Gastrocnemius medialis (tissue), 4 donors: ENCODE data around the gene GNAT1. TPM values are rescaled to one million over a fixed set of nuclear protein-coding genes. Genes with fewer than 3 reads are reported as not detected.
A peak's percentile ranks its signal among the peaks of the same experiment; 100 is the strongest.

ENCODE experiments used
- ATAC-seq, 2 donors: fragments of 150-250 bp; one replicate each; pipeline ENCODE4 v1.9.1; 2016
- DNase-seq, 2 donors: peaks; one replicate each; pipeline ENCODE4 v3.0.0-alpha.2; 2019
- H3K27ac ChIP-seq, 4 donors: fragments of 200-600 bp; sonication (generic); 1 replicate in 1 of 4; 2 replicates in 3 of 4; pipeline ENCODE4 v1.5.1; 2016 to 2018; ENCODE audit warnings: mild to moderate bottlenecking in 2 of 4, moderate library complexity in 1 of 4
- H3K27me3 ChIP-seq, 3 donors: fragments of 200-600 bp; sonication (generic) in 2 of 3; 1 replicate in 1 of 3; 2 replicates in 2 of 3; pipeline versions ENCODE4 v1.5.1 to v1.6.0; 2016 to 2019; ENCODE audit warnings: mild to moderate bottlenecking in 1 of 3, moderate library complexity in 1 of 3
- H3K36me3 ChIP-seq, 2 donors: fragments of 200-600 bp; sonication (generic) in 1 of 2; one replicate each; pipeline ENCODE4 v1.5.1; 2017 to 2018
- H3K4me1 ChIP-seq, 2 donors: fragments of 200-600 bp; sonication (generic) in 1 of 2; one replicate each; pipeline ENCODE4 v1.5.1; 2016 to 2017; ENCODE audit warnings: mild to moderate bottlenecking in 2 of 2
- H3K4me3 ChIP-seq, 4 donors: fragments of 200-600 bp; sonication (generic) in 3 of 4; 1 replicate in 1 of 4; 2 replicates in 3 of 4; pipeline ENCODE4 v1.5.1; 2016 to 2019; ENCODE audit warnings: mild to moderate bottlenecking in 2 of 4
- H3K9me3 ChIP-seq, 3 donors: fragments of 200-600 bp; sonication (generic) in 2 of 3; 1 replicate in 1 of 3; 2 replicates in 2 of 3; pipeline ENCODE4 v1.5.1; 2016 to 2019
- POLR2A ChIP-seq, 2 donors: fragments of 450-650 bp; IDR thresholded peaks; one replicate each; pipeline ENCODE4 v1.6.1; 2017; ENCODE audit warnings: antibody characterized with exemption in 2 of 2, mild to moderate bottlenecking in 2 of 2, moderate library complexity in 2 of 2
- in situ Hi-C, 4 donors: fragments of 200-750 bp; cut with MboI; loops; one replicate each; pipeline versions ENCODE4 v1.15.0 to v1.8.0; 2017; ENCODE audit warnings: low sequenced_read_pairs in 4 of 4
- intact Hi-C: fragments of 100-400 bp; cut with DNase I; formaldehyde crosslinking; loops from one replicate; pipeline ENCODE4 v1.15.1; 2023; ENCODE audit warnings: low total_unique reads
- microRNA counts, 2 donors: library from miRNA; unstranded; fragments of <30 nt; microRNA quantifications; one replicate each; lab custom pipeline; 2016
- microRNA-seq, 2 donors: library from miRNA; unstranded; fragments of <30 nt; microRNA quantifications; one replicate each; pipeline ENCODE4, GENCODE V29; 2016; ENCODE audit warnings: borderline replicate concordance in 2 of 2
- total RNA-seq, 4 donors: library from RNA; depleted of rRNA; stranded (reverse); fragments of >200 nt; gene quantifications; one replicate each; pipeline versions ENCODE4 v1.1.0 to v1.2.3, GENCODE V29; 2016
- TF ChIP-seq, protein P1 (sequence below), 5 experiments: fragments of 450-650 bp in 3 of 5; fragments of 200-600 bp in 2 of 5; sonication (generic) in 2 of 5; IDR thresholded peaks in 4 of 5; conservative IDR thresholded peaks in 1 of 5; 1 replicate in 4 of 5; 2 replicates in 1 of 5; pipeline ENCODE4 v1.5.1; 2016 to 2019; ENCODE audit warnings: antibody characterized with exemption in 5 of 5, mild to moderate bottlenecking in 3 of 5, moderate library complexity in 3 of 5

GNAT1 gene
- total RNA-seq, 4 donors from 2014 or later, result not detected

DNA sequence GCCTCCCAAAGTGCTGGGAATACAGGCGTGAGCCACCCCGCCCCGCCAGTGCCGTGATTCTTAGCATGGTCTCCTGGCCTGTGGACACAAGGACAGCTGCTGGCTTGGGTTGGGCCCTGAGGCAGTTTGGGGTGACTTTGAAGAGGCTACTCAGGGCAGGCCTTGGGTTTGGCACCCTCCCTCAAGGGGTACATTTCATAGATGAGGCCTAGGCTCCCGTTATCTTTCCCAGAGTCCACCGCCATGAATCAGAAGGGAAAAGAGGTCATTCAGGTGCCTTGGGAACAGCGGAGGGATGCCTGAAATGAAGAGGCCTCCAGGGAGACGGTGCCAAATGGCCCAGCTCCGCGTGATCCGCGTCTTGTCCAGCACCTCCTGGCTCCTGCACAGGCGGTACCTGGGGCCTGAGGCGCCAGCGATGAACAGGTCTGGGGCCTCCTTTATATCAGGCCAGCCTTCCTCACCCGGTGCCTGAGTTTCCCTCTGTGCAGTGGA lies 53.9 kb downstream of the GNAT1 start:
- peaks cover 71 to 91% of the 10 kb centered on the region in 2 donors for H3K4me1 ChIP-seq
- ATAC-seq, result no peak

GRCh38 chr3:50245831-50246516 lies 54.6 kb downstream of the GNAT1 start:
- peak overlapping the region; percentile 80 to 96 (median 87) for H3K27ac ChIP-seq
- TF ChIP-seq POLR2A (IDR thresholded peaks at IDR 0.05), result no peak
- TF ChIP-seq, protein P1, sequence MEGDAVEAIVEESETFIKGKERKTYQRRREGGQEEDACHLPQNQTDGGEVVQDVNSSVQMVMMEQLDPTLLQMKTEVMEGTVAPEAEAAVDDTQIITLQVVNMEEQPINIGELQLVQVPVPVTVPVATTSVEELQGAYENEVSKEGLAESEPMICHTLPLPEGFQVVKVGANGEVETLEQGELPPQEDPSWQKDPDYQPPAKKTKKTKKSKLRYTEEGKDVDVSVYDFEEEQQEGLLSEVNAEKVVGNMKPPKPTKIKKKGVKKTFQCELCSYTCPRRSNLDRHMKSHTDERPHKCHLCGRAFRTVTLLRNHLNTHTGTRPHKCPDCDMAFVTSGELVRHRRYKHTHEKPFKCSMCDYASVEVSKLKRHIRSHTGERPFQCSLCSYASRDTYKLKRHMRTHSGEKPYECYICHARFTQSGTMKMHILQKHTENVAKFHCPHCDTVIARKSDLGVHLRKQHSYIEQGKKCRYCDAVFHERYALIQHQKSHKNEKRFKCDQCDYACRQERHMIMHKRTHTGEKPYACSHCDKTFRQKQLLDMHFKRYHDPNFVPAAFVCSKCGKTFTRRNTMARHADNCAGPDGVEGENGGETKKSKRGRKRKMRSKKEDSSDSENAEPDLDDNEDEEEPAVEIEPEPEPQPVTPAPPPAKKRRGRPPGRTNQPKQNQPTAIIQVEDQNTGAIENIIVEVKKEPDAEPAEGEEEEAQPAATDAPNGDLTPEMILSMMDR (IDR thresholded peaks at IDR 0.05 in 4 of 5, conservative IDR thresholded peaks at IDR 0.05 in 1 of 5), result peak; percentile 95 to 100 (median 99)
- intact Hi-C loops, result loop anchor here (1.0 kb wide), 2 partner anchors 19 to 52 kb away; no protein-coding TSS in a partner anchor
- no peaks in the 10 kb centered on the region for H3K36me3 ChIP-seq
- peak overlapping the region; percentile 57 to 64 (median 61) for H3K4me3 ChIP-seq
- ATAC-seq (peak; percentile 73 to 76), DNase-seq (peak; percentile 78 to 84)
- H3K27me3 ChIP-seq, result no peaks in the 10 kb centered on the region
- no peaks in the 10 kb centered on the region for H3K9me3 ChIP-seq
- in situ Hi-C loops, result no loop called here
- H3K4me1 ChIP-seq, result peaks cover 76 to 92% of the 10 kb centered on the region in 2 donors

More for the DNA sequence above, 53.9 kb downstream of the GNAT1 start:
- no peak for DNase-seq
- intact Hi-C loops (no loop called here), in situ Hi-C loops (no loop called here)
- Histone ChIP-seq H3K9me3 (no peaks in the 10 kb centered on the region), H3K4me3 (peak overlapping the region; percentile 57 to 64 (median 61)), H3K27ac (peak overlapping the region; percentile 80 to 96 (median 87)), H3K27me3 (no peaks in the 10 kb centered on the region), H3K36me3 (no peaks in the 10 kb centered on the region)
- no peak for TF ChIP-seq POLR2A (IDR thresholded peaks at IDR 0.05)
- TF ChIP-seq, protein P1 (IDR thresholded peaks at IDR 0.05 in 4 of 5, conservative IDR thresholded peaks at IDR 0.05 in 1 of 5), result no peak

GRCh38 chr3:50246517-50246954 lies 55.1 kb downstream of the GNAT1 start:
- Histone ChIP-seq H3K36me3 (no peaks in the 10 kb centered on the region), H3K9me3 (no peaks in the 10 kb centered on the region), H3K27me3 (no peaks in the 10 kb centered on the region), H3K4me3 (peak overlapping the region; percentile 57 to 64 (median 61)), H3K27ac (peak overlapping the region; percentile 80 to 96 (median 87)), H3K4me1 (peaks cover 77 to 90% of the 10 kb centered on the region in 2 donors)
- DNase-seq, result no peak
- TF ChIP-seq POLR2A (IDR thresholded peaks at IDR 0.05), result no peak
- TF ChIP-seq, protein P1 (IDR thresholded peaks at IDR 0.05 in 4 of 5, conservative IDR thresholded peaks at IDR 0.05 in 1 of 5), result peak in 2 of 5 experiments; percentile 6 to 28
- in situ Hi-C loops, result no loop called here
- intact Hi-C loops, result loop anchor here (1.0 kb wide), 2 partner anchors 19 to 52 kb away; no protein-coding TSS in a partner anchor
- no peak for ATAC-seq

MicroRNAs encoded within 50 kb of the gene (microRNA counts, 767-probe panel; counts per million panel counts)
- 356 to 448 counts per million in 2 donors for microRNA hsa-miR-566 (lab: Ali Mortazavi, UCI)

Small RNA genes lying within 50 kb of the gene (microRNA-seq; reads per million reads assigned to microRNA genes)
- 0 reads per million in 2 donors for gene MIR566
- 0 reads per million in 2 donors for gene MIR5787

Other genes starting within 250 kb of the GNAT1 start
- gene RBM5, start 102.7 kb upstream of the GNAT1 start, total RNA-seq, result 100 to 1,000 TPM in 1 of 4 donors, 10 to 100 TPM in 3; 41.1 to 108 (median 48.2) TPM
- gene SEMA3F, start 36.3 kb upstream of the GNAT1 start, total RNA-seq, result 10 to 100 TPM in 1 of 4 donors, 1 to 10 TPM in 3; 5.2 to 40.1 (median 7.5) TPM
- 1 to 10 TPM; 1.9 to 8.9 (median 5.0) TPM for gene SLC38A3, start 13.7 kb downstream of the GNAT1 start, total RNA-seq
- 10 to 100 TPM; 26.7 to 67.8 (median 39.8) TPM for gene GNAI2, start 44.6 kb downstream of the GNAT1 start, total RNA-seq
- 1 to 10 TPM; 1.7 to 3.1 (median 2.1) TPM for gene SEMA3B, start 77.5 kb downstream of the GNAT1 start, total RNA-seq
- under 1 TPM in 3 of 4 donors, not detected in 1; 0.41 to 0.98 (median 0.49) TPM for gene LSMEM2, start 87.5 kb downstream of the GNAT1 start, total RNA-seq
- 100 to 1,000 TPM; 111 to 145 (median 127) TPM for gene IFRD2, start 100.8 kb downstream of the GNAT1 start, total RNA-seq
- 1 to 10 TPM in 3 of 4 donors, not detected in 1; 1.1 to 2.3 (median 1.2) TPM for gene HYAL3, start 107.8 kb downstream of the GNAT1 start, total RNA-seq
- 10 to 100 TPM; 12.5 to 22.1 (median 14.8) TPM for gene NAA80, start 107.8 kb downstream of the GNAT1 start, total RNA-seq
- gene HYAL1, start 112.0 kb downstream of the GNAT1 start, total RNA-seq, result 10 to 100 TPM in 2 of 4 donors, 1 to 10 TPM in 2; 3.6 to 14.6 (median 9.1) TPM
- gene HYAL2, start 131.1 kb downstream of the GNAT1 start, total RNA-seq, result 10 to 100 TPM; 47.0 to 69.8 (median 65.4) TPM
- gene TUSC2, start 136.6 kb downstream of the GNAT1 start, total RNA-seq, result 10 to 100 TPM; 38.5 to 72.7 (median 51.5) TPM
- gene RASSF1, start 149.2 kb downstream of the GNAT1 start, total RNA-seq, result 10 to 100 TPM; 13.3 to 22.5 (median 18.0) TPM
- 1 to 10 TPM in 1 of 4 donors, not detected in 3; 3.0 TPM for gene ZMYND10, start 154.1 kb downstream of the GNAT1 start, total RNA-seq
- gene NPRL2, start 159.2 kb downstream of the GNAT1 start, total RNA-seq, result 10 to 100 TPM; 14.1 to 26.2 (median 23.1) TPM
- gene CYB561D2, start 159.3 kb downstream of the GNAT1 start, total RNA-seq, result 10 to 100 TPM; 13.3 to 19.9 (median 17.8) TPM
- gene TMEM115, start 167.9 kb downstream of the GNAT1 start, total RNA-seq, result 10 to 100 TPM; 26.9 to 57.8 (median 42.3) TPM